ENCODE results near the gene EIF3F. TPM values are rescaled to one million over a fixed set of nuclear protein-coding genes. Genes with fewer than 3 reads are reported as not detected.

EIF3F gene
- total RNA-seq, 3 donors from 2014 or later (not counting 1 experiment from before 2014, with no cell fraction given) = 232 to 250 (median 247) TPM

- Mint-ChIP-seq H3K9me3 (no peaks in the 10 kb centered on the region), H3K27ac (no peak overlapping the region), H3K27me3 (ENCODE audit: low read depth in 2 of 2) (peaks cover 34 to 47% of the 10 kb centered on the region in 2 donors), H3K36me3 (no peaks in the 10 kb centered on the region), H3K4me1 (peaks cover 8 to 15% of the 10 kb centered on the region in 2 donors), H3K4me3 (no peak overlapping the region)
- 93% methylated on average over 2 of the region's 2 CpGs for WGBS (ENCODE audit: insufficient coverage)
- Histone ChIP-seq H3K4me3 (ENCODE audit: low read length) (no peak overlapping the region), H3K27me3 (ENCODE audit: control insufficient read depth, insufficient read depth, low read length) (peaks cover 20% of the 10 kb centered on the region), H3K27ac (ENCODE audit: low read length) (no peak overlapping the region), H3K36me3 (ENCODE audit: control insufficient read depth, insufficient read depth, low read length) (no peaks in the 10 kb centered on the region), H3K4me1 (ENCODE audit: control insufficient read depth, insufficient read depth, low read length) (peaks cover 13% of the 10 kb centered on the region), H3K9me3 (ENCODE audit: control insufficient read depth, insufficient read depth, low read length) (no peaks in the 10 kb centered on the region)
- no peak for TF ChIP-seq CTCF (IDR thresholded peaks at IDR 0.05)
- DNase-seq (no peak), ATAC-seq (no peak)
- intact Hi-C loops (cut with micrococcal nuclease) = no loop called here
These were observed 29.9 kb downstream of the EIF3F start for GRCh38 chr11:8017071-8017470.

DNA sequence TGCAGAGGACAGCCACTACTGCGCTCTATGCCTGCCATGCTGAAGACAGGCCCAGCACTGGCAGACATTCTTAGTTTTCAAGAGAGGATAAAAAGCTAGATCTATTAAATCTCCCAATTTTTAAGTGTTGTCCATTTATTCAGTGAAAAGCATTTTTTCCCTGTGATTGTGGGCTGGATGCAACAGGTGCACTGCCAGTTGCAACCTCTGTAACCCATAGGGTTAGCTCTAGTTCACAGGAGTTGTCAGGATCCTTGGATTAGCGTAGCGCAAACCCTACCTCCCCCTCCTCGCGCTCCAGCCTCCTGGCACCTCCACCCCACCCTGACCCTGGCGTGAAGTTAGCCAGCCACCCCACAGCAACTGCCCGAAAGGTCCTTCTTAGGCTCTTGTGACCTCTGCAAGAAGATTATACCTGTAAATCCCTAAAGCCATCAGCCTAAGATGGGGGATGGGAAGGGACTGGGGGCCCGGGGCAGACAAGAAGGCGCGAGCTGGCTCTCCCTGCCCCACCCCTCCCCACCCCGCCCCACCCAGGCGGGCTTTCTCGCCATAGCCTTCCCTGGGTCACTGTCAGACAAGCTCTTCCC lies 30.9 kb downstream of the EIF3F start:
- no peak overlapping the region for H3K27ac ChIP-seq (ENCODE audit: low read length)
- H3K27me3 Mint-ChIP-seq (ENCODE audit: low read depth in 2 of 2) = peaks cover 39 to 52% of the 10 kb centered on the region in 2 donors
- no peak for DNase-seq
- no peaks in the 10 kb centered on the region for H3K9me3 Mint-ChIP-seq
- no peak for TF ChIP-seq CTCF (IDR thresholded peaks at IDR 0.05)
- H3K36me3 ChIP-seq (ENCODE audit: control insufficient read depth, insufficient read depth, low read length) = no peaks in the 10 kb centered on the region
- H3K4me3 ChIP-seq (ENCODE audit: low read length) = no peak overlapping the region
- H3K27me3 ChIP-seq (ENCODE audit: control insufficient read depth, insufficient read depth, low read length) = peaks cover 20% of the 10 kb centered on the region
- H3K4me3 Mint-ChIP-seq = peak overlapping the region; percentile 79
- peak overlapping the region in 1 of 2 donors; percentile 56 for H3K27ac Mint-ChIP-seq
- H3K36me3 Mint-ChIP-seq = no peaks in the 10 kb centered on the region
- no peak for ATAC-seq
- WGBS (ENCODE audit: insufficient coverage) = 75% methylated on average over 8 of the region's 13 CpGs
- H3K4me1 ChIP-seq (ENCODE audit: control insufficient read depth, insufficient read depth, low read length) = peaks cover 13% of the 10 kb centered on the region
- H3K9me3 ChIP-seq (ENCODE audit: control insufficient read depth, insufficient read depth, low read length) = no peaks in the 10 kb centered on the region
- intact Hi-C loops (cut with micrococcal nuclease) = no loop called here
- H3K4me1 Mint-ChIP-seq = peaks cover 8 to 15% of the 10 kb centered on the region in 2 donors

DNA sequence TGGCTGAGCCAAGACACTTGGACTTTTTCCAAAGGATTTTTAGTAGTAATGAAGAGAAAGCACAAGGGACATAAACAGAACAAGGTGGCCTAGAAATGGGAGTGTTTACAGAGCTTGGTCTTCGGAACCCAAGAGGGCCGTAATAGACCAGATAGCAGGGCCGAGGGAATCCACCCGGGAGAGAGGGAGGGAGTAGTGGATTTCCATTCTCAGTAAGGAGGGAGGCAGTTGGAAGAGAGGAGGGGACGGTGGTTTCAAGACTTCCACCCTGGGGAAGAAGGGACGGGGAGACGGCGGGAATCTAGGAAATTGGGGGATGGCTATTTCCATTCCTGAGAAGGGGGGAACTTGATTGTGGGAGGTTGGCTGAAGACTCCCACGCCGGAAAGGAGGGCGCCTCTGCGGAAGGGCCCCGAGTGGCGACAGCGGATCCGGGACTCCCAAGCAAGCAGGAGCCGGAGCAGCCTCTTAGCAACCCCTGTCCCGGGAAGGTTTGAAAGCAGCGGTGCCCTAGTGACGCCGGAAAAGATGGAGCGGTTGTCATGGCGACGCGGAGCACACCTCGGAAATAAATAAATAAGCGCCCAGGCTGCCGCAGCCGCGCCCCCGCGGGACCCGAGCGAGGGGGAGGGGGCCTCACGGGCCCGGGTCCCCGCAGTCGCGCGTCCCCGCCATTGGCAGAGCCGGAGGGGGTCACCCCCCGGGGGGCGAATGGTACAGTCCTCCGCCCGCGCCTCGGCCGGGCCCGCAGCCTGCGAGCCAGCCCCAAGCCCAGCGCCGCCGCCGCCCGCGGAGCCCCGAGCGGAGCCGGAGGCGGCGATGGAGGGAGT lies 31.6 kb downstream of the EIF3F start:
- peak in 1 of 2 donors; percentile 95 for DNase-seq
- H3K27me3 ChIP-seq (ENCODE audit: control insufficient read depth, insufficient read depth, low read length) = peaks cover 20% of the 10 kb centered on the region

More for the DNA sequence above, 31.6 kb downstream of the EIF3F start:
- peak; percentile 58 to 72 (median 68) for ATAC-seq
- H3K27ac Mint-ChIP-seq = peak overlapping the region in 1 of 2 donors; percentile 56
- Histone ChIP-seq H3K27ac (ENCODE audit: low read length) (no peak overlapping the region), H3K4me1 (ENCODE audit: control insufficient read depth, insufficient read depth, low read length) (peaks cover 13% of the 10 kb centered on the region), H3K9me3 (ENCODE audit: control insufficient read depth, insufficient read depth, low read length) (no peaks in the 10 kb centered on the region), H3K4me3 (ENCODE audit: low read length) (peak overlapping the region; percentile 26), H3K36me3 (ENCODE audit: control insufficient read depth, insufficient read depth, low read length) (no peaks in the 10 kb centered on the region)
- TF ChIP-seq CTCF (IDR thresholded peaks at IDR 0.05) = no peak
- H3K27me3 Mint-ChIP-seq (ENCODE audit: low read depth in 2 of 2) = peaks cover 39 to 50% of the 10 kb centered on the region in 2 donors
- no peaks in the 10 kb centered on the region for H3K9me3 Mint-ChIP-seq
- intact Hi-C loops (cut with micrococcal nuclease) = no loop called here
- H3K36me3 Mint-ChIP-seq = no peaks in the 10 kb centered on the region
- H3K4me3 Mint-ChIP-seq = peak overlapping the region; percentile 79
- peaks cover 8 to 15% of the 10 kb centered on the region in 2 donors for H3K4me1 Mint-ChIP-seq
- WGBS (ENCODE audit: insufficient coverage) = 4% methylated on average over 62 of the region's 62 CpGs

All from natural killer cell (primary cell).